Left colon (tissue), 2 donors: ENCODE measurements around the gene PLK5. TPM values are rescaled to one million over a fixed set of nuclear protein-coding genes. Genes with fewer than 3 reads are reported as not detected.
"Not testable (repeated sequence)": the region's sequence is repeated elsewhere in the genome, so short reads cannot be mapped to it uniquely, and the experiment has no call there.

Experiments
- ATAC-seq: fragments of 200-7000 bp; cut with Tn5 transposase; one replicate; pipeline ENCODE4 v1.9.1; 2020; ENCODE audit warnings: mild to moderate bottlenecking, moderate library complexity
- DNase-seq, 2 donors: peaks; one replicate each; pipeline ENCODE4 v3.0.0-alpha.2; 2020
- intact Hi-C, 2 donors: fragments of 100-400 bp; cut with DNase I in 1 of 2; cut with micrococcal nuclease in 1 of 2; formaldehyde crosslinking; loops; one replicate each; pipeline versions ENCODE4 v1.11.2 to v1.14.0; 2022; cut with DNase I, micrococcal nuclease
- total RNA-seq, 2 donors: library from RNA; stranded (reverse); fragmentation: NEBNext Ultra II Directional; extraction: Animal tissue kit (Norgen Biotek cat#: 25700); gene quantifications; one replicate each; pipeline ENCODE4 v1.2.1, GENCODE V29; 2021
- donor health status: DM: no; HTN: no; CAD: no.
- donor health status: DM: yes; HTN: yes; CAD: no.

PLK5 gene
- total RNA-seq, 2 donors from 2014 or later, result not detected

DNA sequence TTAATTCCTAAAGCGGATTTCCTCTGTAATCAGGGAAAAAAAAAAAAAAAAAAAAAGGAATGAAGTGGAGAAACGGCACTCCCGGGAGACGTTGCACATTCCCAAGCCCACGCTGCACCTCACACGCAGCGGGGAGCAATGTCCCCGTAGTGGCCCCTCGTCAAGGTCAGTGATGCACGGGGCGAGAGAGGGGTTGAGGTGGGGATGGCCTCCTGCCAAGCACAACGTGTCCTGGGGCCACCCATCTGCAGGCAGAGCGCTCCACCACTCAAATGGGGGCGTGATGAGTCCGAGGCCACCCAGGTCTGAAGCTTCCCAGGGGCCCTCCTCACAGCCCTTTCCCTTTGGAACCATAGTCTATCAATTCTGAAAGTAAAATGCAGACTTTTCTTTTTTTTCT lies 15.1 kb downstream of the PLK5 start:
- no peak for DNase-seq
- ATAC-seq, result no peak
- intact Hi-C loops, result no loop called here

DNA sequence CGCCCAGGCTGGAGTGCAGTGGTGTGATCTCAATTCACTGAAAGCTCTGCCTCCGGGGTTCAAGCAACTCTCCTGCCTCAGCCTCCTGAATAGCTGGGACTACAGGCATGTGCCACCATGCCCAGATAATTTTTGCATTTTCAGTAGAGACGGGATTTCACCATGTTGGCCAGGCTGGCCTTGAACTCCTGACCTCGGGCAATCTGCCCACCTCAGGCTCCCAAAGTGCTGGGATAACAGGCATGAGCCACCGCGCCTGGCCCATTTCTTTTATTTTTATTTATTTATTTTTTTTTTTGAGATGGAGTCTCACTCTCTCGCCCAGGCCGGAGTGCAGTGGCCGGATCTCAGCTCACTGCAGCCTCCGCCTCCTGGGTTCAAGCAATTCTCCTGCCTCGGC lies 15.9 kb downstream of the PLK5 start:
- intact Hi-C loops, result loop anchor here in 1 of 2 donors (10.0 kb wide), 2 partner anchors 135 to 225 kb away; no protein-coding TSS in a partner anchor
- not testable (repeated sequence) for ATAC-seq, DNase-seq

- no peak for DNase-seq
- ATAC-seq, result no peak
- intact Hi-C loops, result loop anchor here in 1 of 2 donors (10.0 kb wide), 2 partner anchors 134 to 224 kb away; no protein-coding TSS in a partner anchor
These were observed 16.6 kb downstream of the PLK5 start for GRCh38 chr19:1540365-1540925.

GRCh38 chr19:1549332-1549945 lies 25.6 kb downstream of the PLK5 start:
- no peak for ATAC-seq
- DNase-seq, result no peak
- intact Hi-C loops, result loop anchor here in 1 of 2 donors (10.0 kb wide), 2 partner anchors 125 to 215 kb away; no protein-coding TSS in a partner anchor

DNA sequence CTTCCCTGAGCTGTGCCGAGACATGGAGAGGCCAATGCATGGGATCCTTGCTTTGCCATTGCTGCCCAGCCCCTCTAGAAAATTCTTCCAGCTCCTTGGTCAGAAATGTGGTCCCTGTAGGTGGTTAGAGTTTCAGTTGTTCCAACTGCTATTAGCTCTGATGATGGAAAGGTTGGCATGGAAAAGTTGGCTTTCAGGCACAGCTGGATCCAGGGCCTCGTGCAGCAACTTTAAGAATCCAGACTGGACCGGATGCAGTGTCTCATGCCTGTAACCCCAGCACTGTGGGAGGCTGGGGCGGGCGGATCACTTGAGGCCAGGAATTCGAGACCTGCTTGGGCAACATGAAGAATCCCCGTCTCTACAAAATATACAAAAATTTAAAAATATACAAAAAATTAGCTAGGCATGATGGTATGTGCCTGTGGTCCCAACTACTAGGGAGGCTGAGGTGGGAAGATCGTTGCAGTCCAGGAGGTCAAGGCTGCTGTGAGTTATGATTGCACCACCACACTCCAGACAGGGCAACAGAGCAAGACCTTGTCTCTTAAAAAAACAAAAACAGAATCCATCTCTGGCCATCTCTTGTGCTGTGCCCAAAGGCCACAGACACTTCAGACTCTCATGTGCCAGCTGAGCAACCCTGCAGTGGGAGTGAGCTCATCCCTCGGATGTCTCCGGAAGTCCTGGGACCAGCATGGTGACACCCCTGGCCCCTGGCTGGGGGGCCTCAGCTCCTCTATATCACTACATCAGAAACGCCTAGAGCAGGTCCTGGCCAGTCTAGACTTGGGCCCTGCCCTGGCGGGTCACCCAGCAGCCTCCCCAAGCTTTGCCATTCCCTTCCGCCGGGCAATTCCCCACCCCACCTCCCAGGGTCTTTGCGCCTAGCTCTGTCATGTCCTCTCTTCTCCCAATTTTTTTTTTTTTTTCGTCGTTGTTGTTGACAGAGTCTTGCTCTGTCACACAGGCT lies 27.5 kb downstream of the PLK5 start:
- intact Hi-C loops, result no loop called here
- ATAC-seq (no peak), DNase-seq (no peak)

DNA sequence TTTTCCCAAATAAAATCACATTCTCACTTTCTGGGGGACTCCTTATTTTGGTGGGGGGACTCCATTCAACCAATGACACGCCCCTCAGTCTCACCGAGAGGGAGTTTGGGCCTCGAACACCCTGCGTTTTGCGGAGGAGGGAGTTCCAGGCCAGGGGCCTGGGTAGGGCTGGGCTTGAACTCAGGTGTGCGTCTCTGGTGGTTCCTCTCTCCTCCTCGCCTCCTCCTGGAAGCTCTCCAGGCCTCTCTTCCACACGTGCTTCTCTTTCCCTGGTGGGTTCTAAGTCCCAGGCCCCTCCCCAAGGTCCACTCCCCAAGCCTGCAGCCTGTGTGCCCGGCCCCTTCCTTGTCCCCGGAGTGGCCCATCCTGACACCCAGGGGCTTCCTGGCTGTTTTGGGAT lies 29.5 kb downstream of the PLK5 start:
- intact Hi-C loops, result no loop called here
- DNase-seq, result no peak
- ATAC-seq, result no peak

GRCh38 chr19:1554968-1555367 lies 31.1 kb downstream of the PLK5 start:
- intact Hi-C loops, result no loop called here
- ATAC-seq, result no peak
- DNase-seq, result no peak

GRCh38 chr19:1555487-1556389 lies 31.9 kb downstream of the PLK5 start:
- ATAC-seq (no peak), DNase-seq (no peak)
- intact Hi-C loops, result no loop called here

DNA sequence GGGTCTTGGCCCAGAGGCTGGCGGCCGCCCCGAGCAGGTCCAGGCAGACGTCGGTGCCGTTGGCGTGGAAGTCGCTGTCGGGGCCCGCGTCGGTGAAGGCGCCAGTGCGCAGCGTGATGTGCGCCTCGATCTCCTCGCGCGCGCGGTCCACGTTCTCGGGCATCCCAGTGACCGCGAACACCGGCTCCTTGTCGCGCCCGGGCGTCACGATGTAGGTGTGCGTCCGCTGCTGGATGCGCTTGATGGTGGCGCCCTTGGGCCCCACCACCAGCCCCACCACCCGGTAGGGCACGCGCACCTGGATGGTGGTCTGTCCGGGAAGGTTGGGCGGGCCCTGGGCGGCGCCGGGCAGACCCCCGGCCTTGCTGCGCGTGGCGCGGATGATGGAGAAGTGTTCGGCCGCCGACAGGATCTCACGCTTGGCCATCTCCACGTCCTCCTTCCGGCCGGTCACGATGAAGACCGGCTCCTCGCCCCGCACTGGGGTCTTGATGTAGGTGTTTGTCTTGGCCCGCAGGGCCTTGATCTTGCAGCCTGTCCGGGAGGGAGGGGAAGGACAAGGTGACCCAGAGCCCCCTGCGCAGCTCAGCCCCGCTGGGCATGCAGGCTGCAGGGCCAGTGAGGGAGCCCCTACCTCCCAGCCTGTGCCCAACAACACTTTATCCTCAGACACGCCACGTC lies 32.7 kb downstream of the PLK5 start:
- DNase-seq, result no peak
- intact Hi-C loops, result no loop called here
- ATAC-seq, result no peak

- intact Hi-C loops, result no loop called here
- no peak for DNase-seq
- ATAC-seq, result no peak
These were observed 34.7 kb downstream of the PLK5 start for GRCh38 chr19:1558552-1558951.

DNA sequence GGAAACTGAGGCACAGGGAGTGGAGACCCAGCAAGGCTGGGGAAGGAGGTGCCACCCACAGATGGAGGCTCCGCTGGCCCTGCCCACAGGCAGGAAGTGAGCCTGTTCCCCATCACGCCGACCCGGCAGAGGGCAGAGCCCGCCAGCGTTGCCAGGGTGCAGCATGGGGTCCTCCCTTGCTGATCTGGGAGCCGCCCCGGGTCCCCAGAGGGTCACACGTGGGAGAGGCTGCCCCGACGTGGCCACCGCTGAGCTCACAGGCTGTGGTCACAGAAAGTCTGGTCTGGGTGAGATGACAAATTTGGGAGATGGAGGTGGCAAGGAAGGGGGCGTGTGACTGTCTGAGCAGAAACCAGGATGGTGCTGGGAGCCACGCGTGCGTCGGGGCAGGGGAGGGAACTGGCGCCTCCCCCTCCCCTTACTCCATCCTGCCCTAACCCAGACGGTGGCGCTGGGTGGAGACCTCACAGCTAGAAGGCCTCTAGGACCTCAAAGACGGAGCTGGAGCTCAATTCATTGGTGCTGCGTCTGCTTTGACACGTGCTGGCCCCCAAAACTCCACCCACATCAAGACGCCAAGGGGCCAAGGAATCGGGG lies 36.5 kb downstream of the PLK5 start:
- ATAC-seq (no peak), DNase-seq (no peak)
- intact Hi-C loops, result no loop called here

DNA sequence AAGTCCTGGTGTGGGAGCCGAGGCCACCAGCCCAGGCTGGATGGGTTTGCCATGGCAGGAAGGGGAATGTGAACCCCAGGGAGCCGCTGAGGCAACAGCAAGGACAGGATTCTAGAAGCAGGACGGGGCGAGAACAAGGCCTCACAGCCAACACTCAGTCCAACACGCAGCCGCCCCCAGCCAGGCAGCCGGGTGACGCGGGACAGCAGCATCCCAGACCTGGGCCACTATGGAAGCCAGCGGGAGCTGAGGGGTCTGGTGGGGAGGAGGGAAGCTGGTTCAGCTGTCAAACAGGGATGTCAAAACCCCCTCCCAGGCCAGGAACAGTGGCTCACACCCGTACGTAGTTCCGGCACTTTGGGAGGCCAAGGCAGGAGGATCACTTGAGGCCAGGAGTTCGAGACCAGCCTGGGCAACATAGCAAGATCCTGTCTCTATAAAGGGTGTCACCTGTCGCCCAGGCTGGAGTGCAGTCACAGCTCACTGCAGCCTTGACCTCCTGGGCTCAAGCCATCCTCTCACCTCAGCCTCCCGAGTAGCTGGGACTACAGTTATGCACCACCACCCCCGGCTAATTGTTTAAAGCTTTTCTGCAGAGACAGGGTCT lies 37.5 kb downstream of the PLK5 start:
- ATAC-seq, result no peak
- intact Hi-C loops, result no loop called here
- no peak for DNase-seq

DNA sequence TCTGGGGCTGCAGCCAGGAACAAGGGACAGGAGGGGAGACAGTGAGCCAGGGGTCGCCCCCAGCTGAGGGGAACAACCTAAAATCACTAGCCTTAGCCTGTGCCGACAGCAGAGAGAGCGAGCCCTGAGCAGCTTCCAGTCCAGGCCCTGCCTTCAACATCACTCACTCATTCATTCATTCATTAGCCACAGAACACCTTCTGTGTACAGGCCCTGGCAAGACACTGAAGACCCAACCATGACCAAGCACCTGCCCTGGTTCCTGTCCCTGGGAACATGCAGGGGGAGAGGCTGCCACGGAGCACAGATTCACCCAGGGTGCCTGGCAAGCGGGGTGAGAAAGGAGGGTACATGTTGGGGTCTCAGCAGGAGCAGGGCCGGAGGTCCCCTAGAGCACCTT lies 39.4 kb downstream of the PLK5 start:
- no peak for DNase-seq
- intact Hi-C loops, result no loop called here
- ATAC-seq, result no peak

- DNase-seq (peak; percentile 65 to 68), ATAC-seq (peak; percentile 62)
- intact Hi-C loops, result no loop called here
These were observed 42.7 kb downstream of the PLK5 start for GRCh38 chr19:1566392-1567115.

DNA sequence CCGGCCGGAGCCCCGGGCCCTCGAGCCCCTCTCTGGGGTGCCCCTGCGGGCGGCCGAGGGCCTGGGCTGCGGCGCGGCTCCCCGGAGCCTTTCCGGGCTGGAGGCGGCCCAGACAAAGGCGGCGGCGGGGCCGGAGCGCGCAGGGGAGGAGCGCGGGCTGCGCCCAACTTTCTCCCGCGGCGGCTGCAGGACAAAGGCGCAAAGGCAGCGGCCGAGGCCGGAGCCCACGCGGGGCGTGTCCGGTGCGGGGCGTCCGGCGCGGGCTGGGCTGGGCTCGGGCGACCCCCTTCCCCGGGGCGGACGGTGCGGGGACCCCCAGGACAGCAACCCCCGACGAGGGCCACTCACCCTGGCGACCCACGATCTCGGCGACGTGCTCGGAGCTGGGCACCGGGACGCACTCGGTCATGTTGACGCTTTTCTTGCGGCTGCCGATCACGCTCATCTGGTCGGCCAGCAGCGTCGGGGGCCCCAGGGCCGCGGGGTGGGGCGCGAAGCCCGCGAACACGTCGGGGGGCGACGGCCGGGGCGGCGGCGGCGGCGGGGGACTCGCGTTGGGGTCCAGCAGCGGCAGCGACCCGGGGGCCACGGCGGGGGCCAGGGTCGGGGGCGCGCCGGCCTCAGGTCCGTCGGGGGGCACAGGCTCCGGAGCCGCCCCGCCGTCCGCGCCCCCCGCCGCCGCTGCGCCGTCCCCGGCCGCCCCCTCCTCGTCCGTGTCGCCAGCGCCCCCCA lies 43.4 kb downstream of the PLK5 start:
- ATAC-seq (peak; percentile 52), DNase-seq (peak in 1 of 2 donors; percentile 52)
- intact Hi-C loops, result no loop called here

- intact Hi-C loops, result no loop called here
- ATAC-seq, result no peak
- DNase-seq, result no peak
These were observed 44.0 kb downstream of the PLK5 start for GRCh38 chr19:1567848-1568227.
